Measurements from ENCODE around the gene B4GALT2. TPM values are rescaled to one million over a fixed set of nuclear protein-coding genes. Genes with fewer than 3 reads are reported as not detected.

B4GALT2 gene
- total and polyA plus RNA-seq, 9 of the 15 experiments (the other 6 are each of a cell fraction or from before 2014, with no cell fraction given), result 1.3 to 86.8 (median 43.8) TPM

DNA sequence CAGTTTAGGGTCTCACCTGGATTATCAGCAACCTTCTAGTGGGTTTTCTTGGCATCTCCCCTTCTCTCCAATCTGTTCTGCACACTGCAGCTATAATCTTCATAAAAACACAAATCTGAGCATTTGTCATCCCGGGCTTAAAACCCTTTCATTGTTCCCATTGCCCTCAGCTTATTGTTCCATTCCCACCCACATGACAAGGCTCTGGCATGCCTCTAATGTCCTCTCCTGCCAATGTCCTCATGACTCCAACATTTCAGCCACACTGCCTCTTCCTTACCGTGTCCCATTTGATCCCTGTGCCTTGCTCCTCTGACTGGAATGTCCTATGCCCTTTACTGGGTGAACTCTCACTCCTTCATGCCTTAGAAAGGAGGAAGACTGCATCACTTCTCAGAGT lies 16.7 kb upstream of the B4GALT2 start (continued):
- TF ChIP-seq SIX5 (IDR thresholded peaks at IDR 0.05; ENCODE audit: borderline replicate concordance in 1 of 2, insufficient read depth in 1 of 2, low read depth in 1 of 2, low read length in 2 of 2), result no peak
- no peak for TF ChIP-seq ZBTB5 (IDR thresholded peaks at IDR 0.05)
- TF ChIP-seq GABPB1 (CRISPR knock-in tag; IDR thresholded peaks at IDR 0.05), result no peak
- TF ChIP-seq, protein P1, sequence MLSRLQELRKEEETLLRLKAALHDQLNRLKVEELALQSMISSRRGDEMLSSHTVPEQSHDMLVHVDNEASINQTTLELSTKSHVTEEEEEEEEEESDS (CRISPR knock-in tag; IDR thresholded peaks at IDR 0.05), result no peak
- no peak for TF ChIP-seq HDAC6 (IDR thresholded peaks at IDR 0.05; ENCODE audit: low read depth, low read length)
- no peak for TF ChIP-seq CCNT2 (IDR thresholded peaks at IDR 0.05; ENCODE audit: borderline replicate concordance, extremely low read depth, insufficient read length, low read depth, low read length)
- TF ChIP-seq JUND (IDR thresholded peaks at IDR 0.05; ENCODE audit: borderline replicate concordance, low read depth, low read length), result no peak
- TF ChIP-seq JUND (tag; IDR thresholded peaks at IDR 0.05; ENCODE audit: borderline replicate concordance, low read depth, low read length), result no peak

DNA sequence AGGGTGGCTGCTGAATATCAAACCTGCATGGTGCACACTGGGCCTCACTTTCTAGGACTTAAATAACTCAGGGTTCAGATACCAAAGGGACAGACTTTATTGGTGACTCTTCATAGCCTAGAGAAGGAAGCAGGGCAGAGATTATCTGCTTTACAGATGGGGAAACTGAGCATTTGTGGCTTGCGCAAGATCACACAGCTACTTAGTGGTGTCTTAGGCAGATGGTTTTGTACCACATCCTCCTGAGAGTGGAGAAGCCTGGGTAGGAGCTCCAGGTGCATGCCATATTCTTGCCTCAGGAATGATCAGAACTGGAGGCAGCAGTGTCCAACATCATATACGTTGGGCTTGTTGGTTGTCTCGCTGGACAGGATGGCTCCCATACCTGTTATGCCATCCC lies 16.0 kb upstream of the B4GALT2 start:
- H3K27me3 ChIP-seq (ENCODE audit: control insufficient read depth in 2 of 2, insufficient read depth in 2 of 2, low read length in 2 of 2), result no peaks in the 10 kb centered on the region
- ATAC-seq, result no peak
- CTCF ChIA-PET (ENCODE audit: low intra/inter-chr PET ratio), result no interaction called here
- H3K9me3 ChIP-seq (replicated peaks; ENCODE audit: control insufficient read depth, insufficient read depth, low read depth, low read length), result no peaks in the 10 kb centered on the region
- H3K36me3 ChIP-seq (ENCODE audit: control insufficient read depth, insufficient read depth, low read length), result peaks cover 59% of the 10 kb centered on the region
- in situ Hi-C loops (cut with MboI), result no loop called here
- H3K4me2 ChIP-seq (ENCODE audit: insufficient read depth, low read length), result no peak overlapping the region
- no peaks in the 10 kb centered on the region for H3K9me1 ChIP-seq (ENCODE audit: control insufficient read depth, insufficient read depth, low read length)
- intact Hi-C loops (cut with micrococcal nuclease), result no loop called here
- H2AFZ ChIP-seq (ENCODE audit: low read depth, low read length), result no peak overlapping the region
- peaks cover 9 to 11% of the 10 kb centered on the region in 2 experiments; a peak in 4 of 5 replicates for H3K4me1 ChIP-seq (replicated peaks in 1 of 2; ENCODE audit: control insufficient read depth in 2 of 2, insufficient read depth in 2 of 2, low read length in 2 of 2)
- DNase-seq (ENCODE audit: extremely low read depth in 1 of 4, low spot score in 3 of 4), result no peak
- no TSS peak for BruUV-seq (replicated peaks)
- H3K27ac ChIP-seq (ENCODE audit: extremely low read depth, low read depth, low read length), result no peak overlapping the region
- H4K20me1 ChIP-seq (replicated peaks; ENCODE audit: control insufficient read depth, insufficient read depth, low read length), result peaks cover 9% of the 10 kb centered on the region; the same call in 1 of the 2 replicates
- no peak overlapping the region for H3K4me3 ChIP-seq
- no peak overlapping the region for H3K9ac ChIP-seq (ENCODE audit: insufficient read depth in 1 of 2, low read depth in 2 of 2, low read length in 2 of 2)
- POLR2A ChIA-PET, result interaction anchor here (0.9 to 1.4 kb wide), 2 partner anchors 14 to 77 kb away, joined by 3 to 4 read pairs; no protein-coding TSS in a partner anchor
- H3K79me2 ChIP-seq (ENCODE audit: control insufficient read depth, insufficient read depth, low read length), result no peaks in the 10 kb centered on the region
- no peak for FAIRE-seq
- 76% methylated on average over 3 of the region's 3 CpGs for WGBS (ENCODE audit: insufficient coverage, low coverage, missing lambda C conversion rate)
- no peak for TF ChIP-seq DEAF1 (CRISPR knock-in tag; IDR thresholded peaks at IDR 0.05)
- TF ChIP-seq CEBPB (tag; IDR thresholded peaks at IDR 0.05), result peak; percentile 29; the same call in 1 of the 2 replicates
- no peak for TF ChIP-seq ZNF23 (CRISPR knock-in tag; IDR thresholded peaks at IDR 0.05)
- TF ChIP-seq, protein P2, sequence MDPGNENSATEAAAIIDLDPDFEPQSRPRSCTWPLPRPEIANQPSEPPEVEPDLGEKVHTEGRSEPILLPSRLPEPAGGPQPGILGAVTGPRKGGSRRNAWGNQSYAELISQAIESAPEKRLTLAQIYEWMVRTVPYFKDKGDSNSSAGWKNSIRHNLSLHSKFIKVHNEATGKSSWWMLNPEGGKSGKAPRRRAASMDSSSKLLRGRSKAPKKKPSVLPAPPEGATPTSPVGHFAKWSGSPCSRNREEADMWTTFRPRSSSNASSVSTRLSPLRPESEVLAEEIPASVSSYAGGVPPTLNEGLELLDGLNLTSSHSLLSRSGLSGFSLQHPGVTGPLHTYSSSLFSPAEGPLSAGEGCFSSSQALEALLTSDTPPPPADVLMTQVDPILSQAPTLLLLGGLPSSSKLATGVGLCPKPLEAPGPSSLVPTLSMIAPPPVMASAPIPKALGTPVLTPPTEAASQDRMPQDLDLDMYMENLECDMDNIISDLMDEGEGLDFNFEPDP (CRISPR knock-in tag; IDR thresholded peaks at IDR 0.05), result no peak
- no peak for TF ChIP-seq ZNF507 (tag; conservative IDR thresholded peaks at IDR 0.05)

Data from K562 (cell line).